Coronary artery (tissue), 2 donors: Measurements from ENCODE around the gene VPS16.
"Not testable (repeated sequence)": the region's sequence is repeated elsewhere in the genome, so short reads cannot be mapped to it uniquely, and the experiment has no call there.

ENCODE experiments used
- DNase-seq: peaks from one replicate; pipeline ENCODE4 v3.0.0-alpha.2; 2017; ENCODE audit warnings: low spot score
- H3K27ac ChIP-seq, 2 donors: fragments of 200-600 bp; sonication (generic); one replicate each; pipeline ENCODE4 v1.5.1; 2016 to 2019
- H3K4me3 ChIP-seq: fragments of 200-600 bp; sonication (generic); 2 replicates; pipeline ENCODE4 v1.5.1; 2016; ENCODE audit warnings: mild to moderate bottlenecking, moderate library complexity
- CTCF ChIP-seq: fragments of 200-600 bp; sonication (generic); IDR thresholded peaks from one replicate; pipeline ENCODE4 v1.5.1; 2019; ENCODE audit warnings: antibody characterized with exemption

Gene VPS16

GRCh38 chr20:2888224-2888955 lies 47.8 kb downstream of the VPS16 start:
- TF ChIP-seq CTCF: no peak
- DNase-seq: no peak
- H3K4me3 ChIP-seq: no peak overlapping the region
- no peak overlapping the region for H3K27ac ChIP-seq

- Histone ChIP-seq H3K27ac (no peak overlapping the region), H3K4me3 (no peak overlapping the region)
- DNase-seq: no peak
- TF ChIP-seq CTCF: no peak
Observed at GRCh38 chr20:2889209-2889608, 48.7 kb downstream of the VPS16 start.

GRCh38 chr20:2889797-2890196 lies 49.3 kb downstream of the VPS16 start:
- TF ChIP-seq CTCF: no peak
- H3K27ac ChIP-seq: no peak overlapping the region
- DNase-seq: no peak

GRCh38 chr20:2890742-2891141 lies 50.2 kb downstream of the VPS16 start:
- no peak for DNase-seq
- Histone ChIP-seq H3K4me3 (no peak overlapping the region), H3K27ac (no peak overlapping the region)
- no peak for TF ChIP-seq CTCF

More at GRCh38 chr20:2889797-2890196, 49.3 kb downstream of the VPS16 start:
- H3K4me3 ChIP-seq: no peak overlapping the region

- no peak for TF ChIP-seq CTCF
- Histone ChIP-seq H3K4me3 (no peak overlapping the region), H3K27ac (no peak overlapping the region)
- DNase-seq: no peak
Observed at GRCh38 chr20:2891343-2891742, 50.8 kb downstream of the VPS16 start.

- Histone ChIP-seq H3K27ac (no peak overlapping the region), H3K4me3 (no peak overlapping the region)
- no peak for TF ChIP-seq CTCF
- DNase-seq: no peak
Observed at GRCh38 chr20:2892376-2892775, 51.8 kb downstream of the VPS16 start.

- DNase-seq: no peak
- H3K4me3 ChIP-seq: no peak overlapping the region
- no peak overlapping the region for H3K27ac ChIP-seq
- TF ChIP-seq CTCF: no peak
Observed at GRCh38 chr20:2894221-2894620, 53.7 kb downstream of the VPS16 start.

GRCh38 chr20:2895154-2895553 lies 54.6 kb downstream of the VPS16 start:
- not testable (repeated sequence) for H3K4me3 ChIP-seq, DNase-seq, H3K27ac ChIP-seq
